K562 (cell line): ENCODE measurements around the gene EZH2. TPM values are rescaled to one million over a fixed set of nuclear protein-coding genes. Genes with fewer than 3 reads are reported as not detected.
A peak's percentile ranks its signal among the peaks of the same experiment; 100 is the strongest.

ENCODE experiments used
- RBM39 ChIP-seq: fragments of 200-400 bp; formaldehyde crosslinking; optimal IDR thresholded peaks from 2 replicates; pipeline ENCODE3; 2018; ENCODE audit warnings: low read depth, low read length
- ZBTB17 ChIP-seq: fragments of 450-650 bp; formaldehyde crosslinking; IDR thresholded peaks from 2 replicates; pipeline ENCODE4 v1.4.0; 2020; ENCODE audit warnings: mild to moderate bottlenecking
- ZKSCAN1 ChIP-seq: fragments of 150-350 bp; IDR thresholded peaks from 2 replicates; pipeline ENCODE4 v1.6.1; 2016; ENCODE audit warnings: low read depth, low read length
- ZNF140 ChIP-seq: fragments of 250-450 bp; sonication (Bioruptor Pico); IDR thresholded peaks from 2 replicates; pipeline ENCODE4 v1.8.0; 2021; ENCODE audit warnings: moderate library complexity, mild to moderate bottlenecking, inconsistent platforms
- polyA plus RNA-seq, 8 experiments: library from polyadenylated mRNA; depleted of rRNA in 4 of 8; stranded (reverse) in 5 of 8; unstranded in 3 of 8; fragments of >200 nt; fragmentation: Nextera tagmentation in 2 of 8; fragmentation: Illumina TruSeq in 1 of 8; extraction: Ambion mirVana in 2 of 8; extraction: Trizol in 1 of 8; gene quantifications; 2 replicates each; pipeline versions ENCODE4 v1.2.1 to v1.2.3, GENCODE V29; 2011 to 2014; ENCODE audit warnings: inconsistent platforms in 1 of 8, missing spikeins in 1 of 8
- total RNA-seq, 7 experiments: library from RNA; depleted of rRNA in 6 of 7; stranded (reverse); fragments of >200 nt in 6 of 7; fragmentation: Illumina TruSeq in 2 of 7; extraction: Trizol in 2 of 7; gene quantifications; 2 replicates each; pipeline versions ENCODE4 v1.2.1 to v1.2.3, GENCODE V29; 2011 to 2021; ENCODE audit warnings: low replicate concordance in 1 of 7
- TF ChIP-seq, protein P1 (sequence below): fragments of 250-450 bp; sonication (Bioruptor Pico); IDR thresholded peaks from 2 replicates; pipeline ENCODE4 v1.4.0; 2020; ENCODE audit warnings: mild to moderate bottlenecking, moderate library complexity, borderline replicate concordance
- TF ChIP-seq, protein P2 (sequence below), 2 experiments: fragments of 450-650 bp in 1 of 2; sonication (generic) in 1 of 2; formaldehyde crosslinking in 1 of 2; IDR thresholded peaks; 2 replicates each; pipeline versions ENCODE4 v1.7.1 to v1.9.0; 2016 to 2022; ENCODE audit warnings: inconsistent platforms in 1 of 2, mild to moderate bottlenecking in 1 of 2, missing genetic modification reagents in 1 of 2
- TF ChIP-seq, protein P3 (sequence below): sonication (generic); formaldehyde crosslinking; IDR thresholded peaks from 2 replicates; pipeline ENCODE4 v1.9.0; 2022; ENCODE audit warnings: mild to moderate bottlenecking, missing genetic modification reagents
- TF ChIP-seq, protein P4 (sequence below): IDR thresholded peaks from 3 replicates; pipeline ENCODE4 v1.6.1; 2011; ENCODE audit warnings: borderline replicate concordance, mild to moderate bottlenecking, moderate library complexity; ENCODE audit not compliant: insufficient read length; ENCODE audit errors: extremely low read depth

Gene EZH2
- total and polyA plus RNA-seq, 9 of the 15 experiments (the other 6 are each of a cell fraction or from before 2014, with no cell fraction given), result 48.7 to 175 (median 98.6) TPM

DNA sequence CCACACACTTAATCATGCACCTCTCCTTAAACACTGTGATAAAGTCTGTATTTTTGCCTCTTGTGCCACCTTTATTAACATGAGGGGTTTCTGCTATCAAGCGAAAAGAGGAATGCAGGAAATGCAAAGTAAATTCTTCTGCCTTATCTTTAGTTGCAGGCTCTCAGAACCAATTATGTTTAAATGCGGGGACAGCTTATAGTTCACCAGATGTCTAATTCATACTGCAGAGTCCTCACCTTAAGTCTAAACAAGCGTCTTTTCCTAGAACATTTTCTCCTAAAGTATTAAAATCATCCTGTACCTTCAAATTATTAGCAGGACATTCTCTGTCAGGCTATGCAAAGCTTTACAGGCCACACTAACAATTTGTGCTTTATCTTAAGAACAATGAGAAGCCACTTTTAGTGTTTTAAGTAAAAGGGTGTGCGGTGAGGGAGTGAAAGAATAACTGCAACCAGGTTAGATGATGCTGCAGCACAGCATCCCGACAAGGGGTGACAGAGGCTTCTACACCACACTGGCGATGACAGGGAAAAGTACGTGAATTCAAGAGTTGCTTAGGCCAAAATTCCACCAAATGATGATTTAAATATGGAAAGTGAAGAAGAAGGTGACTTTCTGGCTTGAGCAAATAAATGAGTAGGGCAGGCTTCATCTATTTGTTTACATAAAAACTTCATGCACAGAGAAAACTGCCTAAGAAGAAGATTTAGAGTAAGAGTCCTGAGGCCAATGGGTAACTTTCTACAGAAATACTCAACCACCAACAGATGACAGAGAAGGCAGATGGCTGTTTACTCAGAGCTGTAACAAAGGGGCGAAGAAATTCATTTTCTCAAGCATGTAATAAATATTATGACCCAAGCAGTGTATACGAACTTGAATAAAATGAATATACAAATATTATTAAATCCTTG lies 36.0 kb downstream of the EZH2 start (continued):
- TF ChIP-seq, protein P1, sequence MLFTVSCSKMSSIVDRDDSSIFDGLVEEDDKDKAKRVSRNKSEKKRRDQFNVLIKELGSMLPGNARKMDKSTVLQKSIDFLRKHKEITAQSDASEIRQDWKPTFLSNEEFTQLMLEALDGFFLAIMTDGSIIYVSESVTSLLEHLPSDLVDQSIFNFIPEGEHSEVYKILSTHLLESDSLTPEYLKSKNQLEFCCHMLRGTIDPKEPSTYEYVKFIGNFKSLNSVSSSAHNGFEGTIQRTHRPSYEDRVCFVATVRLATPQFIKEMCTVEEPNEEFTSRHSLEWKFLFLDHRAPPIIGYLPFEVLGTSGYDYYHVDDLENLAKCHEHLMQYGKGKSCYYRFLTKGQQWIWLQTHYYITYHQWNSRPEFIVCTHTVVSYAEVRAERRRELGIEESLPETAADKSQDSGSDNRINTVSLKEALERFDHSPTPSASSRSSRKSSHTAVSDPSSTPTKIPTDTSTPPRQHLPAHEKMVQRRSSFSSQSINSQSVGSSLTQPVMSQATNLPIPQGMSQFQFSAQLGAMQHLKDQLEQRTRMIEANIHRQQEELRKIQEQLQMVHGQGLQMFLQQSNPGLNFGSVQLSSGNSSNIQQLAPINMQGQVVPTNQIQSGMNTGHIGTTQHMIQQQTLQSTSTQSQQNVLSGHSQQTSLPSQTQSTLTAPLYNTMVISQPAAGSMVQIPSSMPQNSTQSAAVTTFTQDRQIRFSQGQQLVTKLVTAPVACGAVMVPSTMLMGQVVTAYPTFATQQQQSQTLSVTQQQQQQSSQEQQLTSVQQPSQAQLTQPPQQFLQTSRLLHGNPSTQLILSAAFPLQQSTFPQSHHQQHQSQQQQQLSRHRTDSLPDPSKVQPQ, result no peak
- TF ChIP-seq, protein P2, sequence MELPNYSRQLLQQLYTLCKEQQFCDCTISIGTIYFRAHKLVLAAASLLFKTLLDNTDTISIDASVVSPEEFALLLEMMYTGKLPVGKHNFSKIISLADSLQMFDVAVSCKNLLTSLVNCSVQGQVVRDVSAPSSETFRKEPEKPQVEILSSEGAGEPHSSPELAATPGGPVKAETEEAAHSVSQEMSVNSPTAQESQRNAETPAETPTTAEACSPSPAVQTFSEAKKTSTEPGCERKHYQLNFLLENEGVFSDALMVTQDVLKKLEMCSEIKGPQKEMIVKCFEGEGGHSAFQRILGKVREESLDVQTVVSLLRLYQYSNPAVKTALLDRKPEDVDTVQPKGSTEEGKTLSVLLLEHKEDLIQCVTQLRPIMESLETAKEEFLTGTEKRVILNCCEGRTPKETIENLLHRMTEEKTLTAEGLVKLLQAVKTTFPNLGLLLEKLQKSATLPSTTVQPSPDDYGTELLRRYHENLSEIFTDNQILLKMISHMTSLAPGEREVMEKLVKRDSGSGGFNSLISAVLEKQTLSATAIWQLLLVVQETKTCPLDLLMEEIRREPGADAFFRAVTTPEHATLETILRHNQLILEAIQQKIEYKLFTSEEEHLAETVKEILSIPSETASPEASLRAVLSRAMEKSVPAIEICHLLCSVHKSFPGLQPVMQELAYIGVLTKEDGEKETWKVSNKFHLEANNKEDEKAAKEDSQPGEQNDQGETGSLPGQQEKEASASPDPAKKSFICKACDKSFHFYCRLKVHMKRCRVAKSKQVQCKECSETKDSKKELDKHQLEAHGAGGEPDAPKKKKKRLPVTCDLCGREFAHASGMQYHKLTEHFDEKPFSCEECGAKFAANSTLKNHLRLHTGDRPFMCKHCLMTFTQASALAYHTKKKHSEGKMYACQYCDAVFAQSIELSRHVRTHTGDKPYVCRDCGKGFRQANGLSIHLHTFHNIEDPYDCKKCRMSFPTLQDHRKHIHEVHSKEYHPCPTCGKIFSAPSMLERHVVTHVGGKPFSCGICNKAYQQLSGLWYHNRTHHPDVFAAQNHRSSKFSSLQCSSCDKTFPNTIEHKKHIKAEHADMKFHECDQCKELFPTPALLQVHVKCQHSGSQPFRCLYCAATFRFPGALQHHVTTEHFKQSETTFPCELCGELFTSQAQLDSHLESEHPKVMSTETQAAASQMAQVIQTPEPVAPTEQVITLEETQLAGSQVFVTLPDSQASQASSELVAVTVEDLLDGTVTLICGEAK (IDR thresholded peaks at IDR 0.05), result peak; percentile 24; the same call in 1 of the 2 replicates
- TF ChIP-seq, protein P2 (CRISPR knock-in tag; IDR thresholded peaks at IDR 0.05), result no peak
- TF ChIP-seq RBM39 (no peak), ZNF140 (no peak), ZBTB17 (CRISPR knock-in tag) (no peak), ZKSCAN1 (no peak)
- TF ChIP-seq, protein P3, sequence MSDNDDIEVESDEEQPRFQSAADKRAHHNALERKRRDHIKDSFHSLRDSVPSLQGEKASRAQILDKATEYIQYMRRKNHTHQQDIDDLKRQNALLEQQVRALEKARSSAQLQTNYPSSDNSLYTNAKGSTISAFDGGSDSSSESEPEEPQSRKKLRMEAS (CRISPR knock-in tag), result no peak
- TF ChIP-seq, protein P4, sequence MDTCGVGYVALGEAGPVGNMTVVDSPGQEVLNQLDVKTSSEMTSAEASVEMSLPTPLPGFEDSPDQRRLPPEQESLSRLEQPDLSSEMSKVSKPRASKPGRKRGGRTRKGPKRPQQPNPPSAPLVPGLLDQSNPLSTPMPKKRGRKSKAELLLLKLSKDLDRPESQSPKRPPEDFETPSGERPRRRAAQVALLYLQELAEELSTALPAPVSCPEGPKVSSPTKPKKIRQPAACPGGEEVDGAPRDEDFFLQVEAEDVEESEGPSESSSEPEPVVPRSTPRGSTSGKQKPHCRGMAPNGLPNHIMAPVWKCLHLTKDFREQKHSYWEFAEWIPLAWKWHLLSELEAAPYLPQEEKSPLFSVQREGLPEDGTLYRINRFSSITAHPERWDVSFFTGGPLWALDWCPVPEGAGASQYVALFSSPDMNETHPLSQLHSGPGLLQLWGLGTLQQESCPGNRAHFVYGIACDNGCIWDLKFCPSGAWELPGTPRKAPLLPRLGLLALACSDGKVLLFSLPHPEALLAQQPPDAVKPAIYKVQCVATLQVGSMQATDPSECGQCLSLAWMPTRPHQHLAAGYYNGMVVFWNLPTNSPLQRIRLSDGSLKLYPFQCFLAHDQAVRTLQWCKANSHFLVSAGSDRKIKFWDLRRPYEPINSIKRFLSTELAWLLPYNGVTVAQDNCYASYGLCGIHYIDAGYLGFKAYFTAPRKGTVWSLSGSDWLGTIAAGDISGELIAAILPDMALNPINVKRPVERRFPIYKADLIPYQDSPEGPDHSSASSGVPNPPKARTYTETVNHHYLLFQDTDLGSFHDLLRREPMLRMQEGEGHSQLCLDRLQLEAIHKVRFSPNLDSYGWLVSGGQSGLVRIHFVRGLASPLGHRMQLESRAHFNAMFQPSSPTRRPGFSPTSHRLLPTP, result no peak
